HTR-8/SVneo (cell line): ENCODE measurements around the gene APOBEC3C.
"Not testable (repeated sequence)": the region's sequence is repeated elsewhere in the genome, so short reads cannot be mapped to it uniquely, and the experiment has no call there.

Experiments used
- DNase-seq: peaks from one replicate; pipeline ENCODE4 v3.0.0; 2011; ENCODE audit warnings: low spot score, mixed read lengths; ENCODE audit not compliant: insufficient read length
- FAIRE-seq: peaks from 2 replicates; lab custom pipeline; 2011; peaks lifted over from hg19 to GRCh38; lab: Jason Lieb, UNC

APOBEC3C gene

GRCh38 chr22:39017596-39018365, 3.7 kb downstream of the APOBEC3C start:
- no peak for DNase-seq
- no peak for FAIRE-seq

- not testable (repeated sequence) for DNase-seq, FAIRE-seq
These were observed 6.1 kb downstream of the APOBEC3C start for GRCh38 chr22:39020021-39020651.

- DNase-seq (no peak), FAIRE-seq (no peak)
These were observed 7.6 kb downstream of the APOBEC3C start for GRCh38 chr22:39021552-39022250.

- FAIRE-seq: no peak
- no peak for DNase-seq
These were observed 10.7 kb downstream of the APOBEC3C start for GRCh38 chr22:39024519-39025308.

- DNase-seq (no peak), FAIRE-seq (no peak)
These were observed 12.6 kb downstream of the APOBEC3C start for GRCh38 chr22:39026509-39027150.

- DNase-seq (no peak), FAIRE-seq (no peak)
These were observed 13.7 kb downstream of the APOBEC3C start for GRCh38 chr22:39027717-39028116.

- FAIRE-seq (no peak), DNase-seq (no peak)
These were observed 14.2 kb downstream of the APOBEC3C start for GRCh38 chr22:39028281-39028680.

GRCh38 chr22:39029227-39029626, 15.2 kb downstream of the APOBEC3C start:
- FAIRE-seq (no peak), DNase-seq (no peak)

GRCh38 chr22:39030705-39031104, 16.6 kb downstream of the APOBEC3C start:
- FAIRE-seq (no peak), DNase-seq (no peak)

- not testable (repeated sequence) for FAIRE-seq, DNase-seq
These were observed 17.6 kb downstream of the APOBEC3C start for GRCh38 chr22:39031434-39032295.

- not testable (repeated sequence) for FAIRE-seq, DNase-seq
These were observed 23.0 kb downstream of the APOBEC3C start for GRCh38 chr22:39037071-39037470.

- DNase-seq (no peak), FAIRE-seq (no peak)
These were observed 25.5 kb downstream of the APOBEC3C start for GRCh38 chr22:39039306-39040126.

- not testable (repeated sequence) for DNase-seq, FAIRE-seq
These were observed 26.1 kb downstream of the APOBEC3C start for GRCh38 chr22:39040155-39040537.

GRCh38 chr22:39040538-39041296, 26.7 kb downstream of the APOBEC3C start, which contains the start of gene APOBEC3F:
TSS of gene APOBEC3F (plus strand) at chr22:39040864. CDS start at chr22:39040961, 97 bp downstream.
- not testable (repeated sequence) for FAIRE-seq

GRCh38 chr22:39041908-39042307, 27.9 kb downstream of the APOBEC3C start:
- FAIRE-seq (no peak), DNase-seq (no peak)

More at GRCh38 chr22:39040538-39041296, 26.7 kb downstream of the APOBEC3C start, which contains the start of gene APOBEC3F:
- peak; percentile 10 for DNase-seq

GRCh38 chr22:39043063-39043462, 29.0 kb downstream of the APOBEC3C start:
- not testable (repeated sequence) for FAIRE-seq, DNase-seq

- not testable (repeated sequence) for DNase-seq, FAIRE-seq
These were observed 31.1 kb downstream of the APOBEC3C start for GRCh38 chr22:39045136-39045535.
